NCI-H1694 treated with DMSO at 0.1 percent for 48 hours (cell line): ENCODE measurements around the gene RECQL5.
A peak's percentile ranks its signal among the peaks of the same experiment; 100 is the strongest.
"Not testable (repeated sequence)": the region's sequence is repeated elsewhere in the genome, so short reads cannot be mapped to it uniquely, and the experiment has no call there.

Source experiments
- DNase-seq: peaks from one replicate; lab custom pipeline; 2025; lab: John Stamatoyannopoulos, UW

The RECQL5 gene

DNA sequence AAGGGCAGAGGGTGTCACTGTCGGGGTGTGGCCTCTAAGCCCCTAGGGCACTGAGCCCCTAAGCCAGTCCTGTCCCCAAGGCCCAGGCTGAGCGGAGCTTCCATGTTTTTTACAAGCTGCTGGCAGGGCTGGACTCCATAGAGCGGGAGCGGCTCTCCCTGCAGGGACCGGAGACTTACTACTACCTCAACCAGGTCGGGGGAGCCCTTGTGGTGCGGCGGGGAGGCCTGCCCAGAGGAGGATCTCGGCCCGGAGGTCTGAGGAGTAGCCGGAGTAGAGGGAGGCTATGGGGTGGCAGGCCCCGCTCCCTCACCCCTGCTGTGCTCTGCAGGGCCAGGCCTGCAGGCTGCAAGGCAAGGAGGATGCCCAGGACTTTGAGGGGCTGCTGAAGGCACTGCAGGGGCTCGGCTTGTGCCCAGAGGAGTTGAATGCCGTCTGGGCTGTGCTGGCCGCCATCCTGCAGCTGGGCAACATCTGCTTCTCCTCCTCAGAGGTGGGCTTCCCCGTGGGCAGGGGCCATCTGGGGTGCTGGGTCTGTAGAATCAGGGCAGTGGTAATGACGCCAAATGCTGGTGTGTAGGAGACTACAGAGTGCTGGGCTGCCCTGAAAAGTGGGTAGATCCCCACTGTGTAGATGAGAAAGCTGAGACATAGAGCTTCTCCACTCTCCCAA, 74.5 kb downstream of the RECQL5 start:
- no peak for DNase-seq

DNA sequence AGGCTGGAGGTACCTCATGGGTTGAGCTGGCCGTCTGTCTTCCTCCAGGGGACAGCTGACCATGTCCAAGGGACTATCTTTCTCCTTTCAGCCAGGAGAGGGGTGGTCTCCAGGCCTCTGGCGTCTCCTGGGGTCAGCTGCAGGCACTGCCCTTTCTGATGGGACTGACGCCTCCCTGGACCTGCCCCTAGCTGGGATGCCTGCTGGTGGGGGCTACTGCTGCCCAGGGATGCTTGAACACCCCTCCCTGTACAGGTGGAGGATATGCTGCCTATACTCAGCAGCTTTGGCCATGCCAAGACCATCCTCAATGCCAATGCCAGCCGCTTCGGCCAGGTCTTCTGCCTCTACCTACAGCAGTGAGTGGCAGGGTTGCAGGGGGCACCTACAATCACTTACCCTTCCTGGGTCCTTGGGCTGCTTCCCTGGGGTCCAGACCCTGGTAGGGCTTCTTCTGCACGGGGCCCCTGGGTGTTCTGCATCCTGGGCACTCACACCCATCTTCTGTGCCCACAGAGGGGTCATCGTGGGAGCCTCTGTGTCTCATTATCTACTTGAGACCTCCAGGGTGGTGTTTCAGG, 75.1 kb downstream of the RECQL5 start:
- DNase-seq = no peak

DNA sequence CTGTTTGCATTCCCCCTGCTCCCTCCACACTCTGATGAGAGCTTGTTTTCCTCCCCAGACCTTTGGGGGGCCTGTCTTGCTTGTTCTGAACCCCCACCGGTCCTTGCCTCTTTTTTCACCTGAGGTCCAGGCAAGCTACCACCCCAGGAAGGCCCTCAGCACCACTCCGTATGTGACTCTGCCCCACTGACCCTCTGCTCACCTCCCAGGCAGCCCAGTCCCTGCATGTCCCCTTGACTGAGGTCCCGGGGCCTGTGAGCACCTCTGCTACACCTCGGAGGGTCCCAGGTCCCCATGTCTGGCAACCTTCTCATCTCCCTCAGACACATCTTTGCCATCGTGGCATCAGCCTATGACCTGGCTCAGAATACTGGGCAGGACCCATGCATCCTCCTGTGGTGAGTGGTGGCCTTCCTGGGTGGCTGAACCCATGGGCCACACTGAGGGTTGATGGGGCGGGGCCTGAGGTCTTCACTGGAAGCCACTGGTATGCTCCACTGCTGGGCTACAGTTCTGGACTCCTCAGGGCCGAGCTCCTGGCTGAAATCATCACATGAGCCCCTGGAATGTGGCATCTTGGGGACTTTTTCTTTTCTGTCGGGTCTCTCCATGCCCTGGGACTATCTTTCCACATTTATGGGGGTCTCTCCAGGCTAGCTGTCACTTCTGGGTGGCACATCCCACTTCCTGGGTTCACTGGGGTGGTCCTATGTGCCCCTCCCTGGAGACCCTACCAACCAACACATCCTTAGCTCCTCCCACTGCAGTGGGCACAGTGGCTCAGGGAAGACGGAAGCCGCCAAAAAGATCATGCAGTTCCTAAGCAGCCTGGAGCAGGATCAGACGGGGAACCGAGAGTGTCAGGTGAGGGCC, 75.9 kb downstream of the RECQL5 start:
- no peak for DNase-seq

DNA sequence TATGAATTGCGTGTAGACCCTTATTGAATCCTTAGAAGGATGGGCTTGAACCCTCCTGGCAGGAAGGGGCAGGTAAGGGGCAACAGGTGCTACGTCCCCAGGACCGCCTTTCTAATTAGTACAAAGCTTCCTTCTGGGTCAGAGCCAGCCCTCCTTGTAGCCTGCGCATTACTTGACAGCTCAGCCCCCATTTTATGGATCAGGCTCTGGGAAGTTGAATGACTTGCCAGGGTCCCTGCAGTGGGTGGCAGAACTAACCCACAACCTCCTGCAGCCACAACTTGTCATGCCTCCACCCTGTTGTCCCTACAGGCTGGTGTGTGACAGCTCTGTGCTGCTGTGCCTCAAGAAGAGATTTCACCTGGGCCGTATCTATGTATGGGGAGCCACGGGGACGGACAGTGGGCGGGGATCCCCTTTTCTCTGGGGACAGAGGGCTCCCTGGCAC, 76.6 kb downstream of the RECQL5 start:
- no peak for DNase-seq

DNA sequence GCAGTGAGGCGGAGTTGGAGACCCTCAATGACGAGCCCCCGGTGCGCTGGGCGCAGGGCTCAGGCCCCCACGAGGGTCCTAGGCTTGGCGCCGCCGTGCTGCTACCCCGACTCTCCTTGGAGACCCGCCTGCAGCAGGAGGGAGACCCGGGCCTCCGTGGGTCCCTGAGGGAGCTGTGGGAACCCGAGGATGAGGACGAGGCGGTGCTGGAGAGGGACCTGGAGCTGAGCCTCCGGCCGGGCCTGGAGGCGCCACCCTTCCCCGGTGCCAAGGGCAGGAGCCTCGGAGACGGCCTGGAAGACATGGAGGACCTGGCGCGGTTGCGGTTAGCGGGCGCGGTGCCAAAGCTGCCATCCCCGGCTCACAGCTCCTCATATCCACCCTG, 77.0 kb downstream of the RECQL5 start:
- DNase-seq = no peak

DNA sequence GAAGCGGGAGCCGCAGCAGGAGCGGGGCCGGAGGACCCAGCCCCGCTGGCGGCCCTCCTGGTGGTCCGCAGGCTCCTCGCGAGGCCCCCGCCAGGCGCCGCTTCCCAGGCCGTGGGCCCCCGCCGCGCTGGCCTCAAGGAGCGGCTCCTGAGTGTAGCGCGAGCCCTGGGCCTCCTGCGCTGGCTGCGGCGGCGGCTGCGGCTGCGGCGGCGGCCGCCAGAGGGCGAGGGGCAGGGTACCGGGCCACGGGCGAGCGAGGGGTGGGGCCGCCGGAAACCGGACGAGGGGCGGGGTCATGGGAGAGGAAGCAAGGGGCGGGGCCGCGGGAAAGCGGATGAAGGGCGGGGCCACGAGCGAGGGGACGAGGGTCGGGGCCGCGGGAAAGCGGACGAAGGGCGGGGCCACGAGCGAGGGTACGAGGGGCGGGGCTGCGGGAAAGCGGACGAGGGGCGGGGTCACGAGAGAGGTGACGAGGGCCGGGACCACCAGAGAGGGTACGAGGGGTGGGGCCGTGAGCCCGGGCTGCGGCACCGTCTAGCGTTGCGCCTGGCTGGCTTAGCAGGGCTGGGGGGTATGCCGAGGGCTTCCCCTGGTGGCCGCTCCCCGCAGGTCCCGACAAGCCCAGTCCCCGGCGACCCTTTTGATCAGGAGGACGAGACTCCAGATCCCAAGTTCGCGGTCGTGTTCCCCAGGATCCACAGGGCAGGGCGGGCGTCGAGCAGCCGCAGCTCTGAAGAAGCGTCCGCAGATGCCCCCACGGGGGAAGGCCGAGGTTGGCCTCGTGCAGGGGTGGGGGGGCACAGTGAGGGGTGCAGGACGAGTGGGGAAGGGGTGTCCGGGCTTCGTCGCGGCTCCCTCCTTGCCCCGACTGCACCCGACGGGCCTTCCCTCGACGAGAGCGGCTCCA, 77.7 kb downstream of the RECQL5 start:
- DNase-seq = peak; percentile 52

DNA sequence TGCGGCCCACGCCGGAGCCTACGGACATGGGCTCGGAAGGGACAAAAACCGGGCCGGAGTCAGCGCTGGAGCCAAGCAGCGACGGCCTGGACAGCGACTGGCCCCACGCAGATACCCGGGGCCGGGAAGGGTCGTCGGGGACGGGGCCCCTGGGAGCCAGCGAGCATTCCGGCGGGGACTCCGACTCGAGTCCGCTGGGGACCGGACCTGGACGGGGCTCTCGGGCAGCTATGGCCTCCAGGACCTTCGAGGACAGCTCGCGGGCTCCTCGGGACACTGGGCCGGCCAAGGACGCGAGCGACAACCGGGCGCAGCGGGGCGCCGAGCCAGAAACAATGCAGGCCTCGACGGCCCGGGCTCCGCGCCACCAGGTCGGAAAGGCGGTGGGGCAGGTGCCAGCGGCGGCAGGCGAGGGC, 78.3 kb downstream of the RECQL5 start:
- DNase-seq = no peak

DNA sequence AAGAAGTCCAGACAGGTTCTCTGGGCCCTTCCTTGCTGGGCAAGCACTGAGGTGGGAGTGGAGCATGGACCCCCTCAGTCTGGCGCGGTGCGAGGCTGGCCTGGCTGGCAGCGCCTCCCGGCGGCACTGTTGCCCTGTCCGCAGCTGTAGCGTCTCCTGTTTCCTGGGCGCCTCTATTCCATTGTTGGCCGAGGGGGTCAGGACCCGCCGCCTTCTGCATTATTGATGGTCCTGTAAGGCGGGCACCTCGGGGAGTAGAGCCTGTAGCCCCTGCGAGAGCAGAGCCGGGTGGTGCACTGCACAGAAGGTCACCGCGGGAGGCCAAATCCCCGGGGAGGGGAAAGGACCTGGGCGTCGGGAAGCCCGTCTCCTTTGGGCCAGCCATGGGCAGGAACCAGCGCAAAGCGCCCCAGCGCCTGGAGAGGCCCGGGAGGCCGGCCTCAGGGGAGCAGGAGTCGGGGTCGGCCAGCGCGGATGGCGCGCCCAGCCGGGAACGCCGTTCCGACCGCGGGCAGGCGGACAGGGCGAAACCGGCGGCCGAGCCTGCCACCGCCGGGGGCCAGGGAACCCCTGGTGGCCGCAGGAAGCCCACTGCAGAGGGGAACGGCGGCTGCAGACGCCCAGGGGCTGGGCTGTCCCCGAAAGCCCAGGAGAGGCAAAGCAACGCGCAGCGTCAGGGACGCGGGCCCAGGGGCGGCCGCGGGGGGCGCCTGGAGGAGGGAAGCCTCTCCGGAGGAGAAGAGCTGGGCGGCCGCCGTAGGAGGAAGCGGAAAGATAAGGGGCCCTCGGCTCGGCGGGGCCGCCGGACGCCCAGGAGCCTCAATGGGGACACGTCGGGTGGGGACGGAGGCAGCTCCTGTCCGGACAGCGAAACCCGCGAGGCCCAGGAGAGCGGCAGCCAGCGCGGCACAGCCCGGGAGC, 79.0 kb downstream of the RECQL5 start, which contains the start of gene MYO15B:
TSS of gene MYO15B (plus strand) at position 126 of the 921 bp plus-strand sequence. CDS start at position 384, 258 bp downstream.
- no peak for DNase-seq

DNA sequence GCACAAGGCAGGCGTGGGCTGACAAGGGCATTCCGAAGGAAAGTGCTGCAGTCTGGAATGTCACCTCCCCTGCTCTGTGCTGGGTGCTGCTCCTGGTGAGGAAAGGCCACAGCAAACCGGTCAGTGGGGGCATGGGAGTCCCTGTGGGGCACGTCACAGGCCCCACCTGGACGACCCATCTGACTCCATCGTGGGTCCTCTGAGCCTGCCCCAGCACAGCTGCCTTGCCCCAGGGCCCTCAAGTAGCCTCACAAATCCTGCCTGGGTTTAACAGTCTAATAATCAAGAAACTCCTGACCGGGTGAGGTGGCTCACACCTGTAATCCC, 82.1 kb downstream of the RECQL5 start:
- no peak for DNase-seq

DNA sequence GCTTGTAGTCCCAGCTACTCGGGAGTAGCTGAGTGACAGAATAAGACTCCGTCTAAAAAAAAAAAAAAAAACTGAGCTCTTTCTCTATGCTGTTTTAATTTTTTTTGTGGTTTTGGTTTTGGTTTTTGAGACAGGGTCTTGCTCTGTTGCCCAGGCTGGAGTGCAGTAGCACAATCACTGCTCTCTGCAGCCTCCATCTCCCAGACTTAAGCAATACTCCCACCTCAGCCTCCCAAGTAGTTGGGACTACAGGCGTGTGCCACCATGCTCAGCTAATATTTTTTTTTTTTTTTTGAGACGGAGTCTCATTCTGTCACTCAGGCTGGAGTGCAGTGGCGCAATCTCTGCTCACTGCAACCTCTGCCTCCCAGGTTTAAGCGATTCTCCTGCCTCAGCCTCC, 83.8 kb downstream of the RECQL5 start:
- DNase-seq = not testable (repeated sequence)

DNA sequence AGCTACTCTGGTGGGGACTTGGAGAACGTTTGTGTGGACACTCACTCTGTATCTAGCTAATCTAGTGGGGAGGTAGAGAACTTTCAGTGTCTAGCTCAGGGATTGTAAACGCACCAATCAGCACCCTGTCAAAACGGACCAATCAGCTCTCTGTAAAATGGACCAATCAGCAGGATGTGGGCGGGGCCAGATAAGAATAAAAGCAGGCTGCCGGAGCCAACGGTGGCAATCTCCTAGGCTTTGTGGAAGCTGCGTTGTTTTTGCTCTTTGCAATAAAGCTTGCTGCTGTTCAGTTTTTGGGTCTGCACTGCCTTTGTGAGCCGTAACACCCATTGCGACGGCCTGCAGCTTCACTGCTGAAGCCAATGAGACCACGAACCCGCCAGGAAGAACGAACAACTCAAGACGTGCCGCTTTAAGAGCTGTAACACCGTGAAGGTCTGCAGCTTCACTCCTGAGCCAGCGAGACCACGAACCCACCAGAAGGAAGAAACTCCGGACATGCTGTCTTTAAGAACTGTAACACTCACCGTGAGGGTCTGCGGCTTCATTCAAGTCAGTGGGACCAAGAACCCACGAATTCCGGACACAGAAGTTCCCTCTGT, 85.7 kb downstream of the RECQL5 start:
- not testable (repeated sequence) for DNase-seq
